SK-N-SH treated with all-trans-retinoic acid at 6 μM for 48 hours (cell line): ENCODE results near the gene KLK5.

Experiments used
- ARNTL ChIP-seq: fragments of 450-650 bp; formaldehyde crosslinking; IDR thresholded peaks from 2 replicates; pipeline ENCODE4 v1.5.0; 2020; ENCODE audit warnings: low read depth, mild to moderate bottlenecking, moderate library complexity, borderline replicate concordance
- OSR1 ChIP-seq: fragments of 250-450 bp; sonication (Bioruptor Pico); IDR thresholded peaks from 2 replicates; pipeline ENCODE4 v1.8.0; 2022; ENCODE audit warnings: moderate library complexity, mild to moderate bottlenecking, inconsistent platforms
- PATZ1 ChIP-seq: fragments of 250-450 bp; sonication (Bioruptor Pico); IDR thresholded peaks from 2 replicates; pipeline ENCODE4 v1.8.0; 2020; ENCODE audit warnings: mild to moderate bottlenecking, moderate library complexity, borderline replicate concordance
- PPARA ChIP-seq: fragments of 250-450 bp; sonication (Bioruptor Pico); IDR thresholded peaks from 2 replicates; pipeline ENCODE4 v1.5.0; 2020; ENCODE audit warnings: mild to moderate bottlenecking, borderline replicate concordance
- RARB ChIP-seq: fragments of 250-450 bp; sonication (Bioruptor Pico); IDR thresholded peaks from 2 replicates; pipeline ENCODE4 v1.8.0; 2021; ENCODE audit warnings: mild to moderate bottlenecking, moderate library complexity
- TCF4 ChIP-seq: fragments of 250-450 bp; sonication (Bioruptor Pico); IDR thresholded peaks from 2 replicates; pipeline ENCODE4 v1.8.0; 2021; ENCODE audit warnings: mild to moderate bottlenecking, moderate library complexity, borderline replicate concordance
- ZNF70 ChIP-seq: fragments of 450-650 bp; formaldehyde crosslinking; IDR thresholded peaks from 2 replicates; pipeline ENCODE4 v1.5.0; 2020; ENCODE audit warnings: mild to moderate bottlenecking, moderate library complexity
- ZNF8 ChIP-seq: fragments of 450-650 bp; formaldehyde crosslinking; IDR thresholded peaks from 2 replicates; pipeline ENCODE4 v1.5.0; 2020; ENCODE audit warnings: mild to moderate bottlenecking, moderate library complexity

DNA sequence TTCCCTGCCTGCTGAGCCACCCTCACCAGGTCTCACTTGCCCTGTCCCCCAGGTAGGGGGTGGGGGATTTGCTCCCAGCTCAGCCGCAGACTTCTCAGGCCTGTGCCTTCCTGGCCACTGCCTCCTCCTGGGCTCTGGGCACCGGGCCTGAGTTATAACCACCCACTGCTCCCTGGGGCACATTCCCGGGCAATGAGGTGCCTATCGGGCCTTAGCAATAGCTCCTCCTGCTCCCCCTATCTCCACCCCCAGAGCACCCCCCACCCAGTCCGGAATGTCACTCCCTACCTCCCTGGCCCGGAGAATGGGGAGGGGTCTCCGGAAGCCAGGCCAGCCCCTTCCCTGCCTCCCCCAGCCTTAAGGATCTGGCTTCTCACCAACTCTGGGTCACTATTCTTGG lies at the start of gene KLK5:
- TF ChIP-seq OSR1 (CRISPR knock-in tag) (no peak), PATZ1 (CRISPR knock-in tag) (no peak), RARB (CRISPR knock-in tag) (no peak), ARNTL (CRISPR knock-in tag) (no peak), ZNF8 (no peak), ZNF70 (CRISPR knock-in tag) (no peak), PPARA (no peak), TCF4 (no peak)
